HG02870 (cell line): ENCODE data around the gene MAP3K14.
"Not testable (repeated sequence)": the region's sequence is repeated elsewhere in the genome, so short reads cannot be mapped to it uniquely, and the experiment has no call there.

Experiments used
- ATAC-seq: cut with Tn5 transposase; IDR thresholded peaks from one replicate; pipeline ENCODE4 v1.9.1; 2021; ENCODE audit warnings: mild to moderate bottlenecking, moderate library complexity; ENCODE audit not compliant: unreplicated experiment

MAP3K14 gene

DNA sequence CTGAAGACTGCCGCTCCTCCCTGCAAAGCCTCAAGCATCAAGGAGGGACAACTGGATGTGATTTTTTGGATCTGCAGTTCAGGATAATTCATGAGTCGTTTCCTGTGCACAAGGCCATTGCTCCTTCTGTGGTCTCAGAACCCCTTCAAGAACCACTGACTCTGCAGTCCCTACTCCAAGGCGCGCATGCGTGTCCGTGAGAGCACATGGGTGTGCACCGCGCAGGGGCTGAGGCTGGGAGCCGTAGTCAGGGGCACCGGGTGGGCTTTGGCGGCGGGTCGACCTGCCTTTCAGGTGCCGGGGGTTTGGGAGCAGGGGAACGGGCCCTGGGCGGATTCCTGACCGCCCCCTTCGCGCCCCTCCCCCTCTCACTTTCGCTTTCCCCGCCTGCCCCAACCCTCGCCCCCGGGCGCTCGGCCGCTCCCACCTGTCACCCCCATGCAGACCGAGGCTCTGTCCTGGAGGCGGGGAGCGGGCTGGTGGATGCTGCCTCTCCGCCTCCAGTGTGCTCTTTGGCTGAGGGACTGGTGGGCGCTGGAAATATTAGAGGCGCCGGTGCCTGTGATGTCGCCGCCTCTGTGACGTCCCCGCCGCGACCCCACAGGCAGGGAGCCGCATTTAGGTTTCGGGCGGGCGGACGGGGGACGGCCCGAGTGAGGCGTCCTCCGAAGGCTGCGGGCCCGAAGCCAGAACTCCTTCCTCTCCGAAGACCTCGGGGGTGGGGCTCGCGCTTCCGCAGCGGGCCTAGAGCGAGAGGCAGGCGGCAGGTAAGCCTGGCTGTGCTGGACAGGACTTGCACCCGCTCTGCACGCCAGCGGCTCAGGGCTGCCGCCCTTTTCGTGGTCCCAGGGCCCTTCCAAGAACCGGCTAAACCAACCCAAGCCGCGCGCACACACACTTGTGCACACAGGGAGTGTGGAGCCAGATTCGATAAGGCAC, 55.0 kb downstream of the MAP3K14 start, which contains the start of gene SPATA32:
Gene SPATA32 (minus strand): TSS at position 518 of the 939 bp plus-strand sequence. CDS start 78 bp downstream, at position 440.
- ATAC-seq = no peak

DNA sequence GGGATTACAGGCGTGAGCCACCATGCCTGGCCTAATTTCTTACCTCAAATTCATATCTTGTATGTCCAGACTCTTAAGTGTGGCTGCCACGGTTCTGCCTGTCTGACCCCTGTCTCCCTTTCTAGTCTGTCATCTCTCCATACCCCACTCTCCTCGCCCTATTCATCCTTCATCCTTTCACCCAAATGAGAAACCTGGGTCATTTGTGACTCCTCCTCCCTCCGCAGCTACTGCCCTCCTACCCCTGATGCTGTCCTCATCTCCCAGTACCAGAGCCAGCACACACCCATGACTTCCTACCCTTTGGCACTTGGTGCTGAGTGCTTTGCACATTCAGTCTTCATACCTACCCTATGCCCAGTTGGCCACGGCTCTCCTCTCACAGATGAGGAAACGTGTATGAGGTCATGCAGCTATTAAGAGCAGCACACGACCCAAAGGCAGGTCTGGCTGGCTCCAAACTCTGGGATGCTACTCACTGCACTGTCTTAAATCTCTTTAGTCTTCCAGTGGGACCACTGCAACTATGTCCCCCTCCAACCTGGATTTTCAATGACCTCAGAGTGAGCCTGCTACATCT, 56.5 kb downstream of the MAP3K14 start:
- no peak for ATAC-seq

- ATAC-seq = no peak
These were observed 57.8 kb downstream of the MAP3K14 start for GRCh38 chr17:45258981-45259380.

GRCh38 chr17:45257115-45257514, 59.7 kb downstream of the MAP3K14 start:
- ATAC-seq = no peak

DNA sequence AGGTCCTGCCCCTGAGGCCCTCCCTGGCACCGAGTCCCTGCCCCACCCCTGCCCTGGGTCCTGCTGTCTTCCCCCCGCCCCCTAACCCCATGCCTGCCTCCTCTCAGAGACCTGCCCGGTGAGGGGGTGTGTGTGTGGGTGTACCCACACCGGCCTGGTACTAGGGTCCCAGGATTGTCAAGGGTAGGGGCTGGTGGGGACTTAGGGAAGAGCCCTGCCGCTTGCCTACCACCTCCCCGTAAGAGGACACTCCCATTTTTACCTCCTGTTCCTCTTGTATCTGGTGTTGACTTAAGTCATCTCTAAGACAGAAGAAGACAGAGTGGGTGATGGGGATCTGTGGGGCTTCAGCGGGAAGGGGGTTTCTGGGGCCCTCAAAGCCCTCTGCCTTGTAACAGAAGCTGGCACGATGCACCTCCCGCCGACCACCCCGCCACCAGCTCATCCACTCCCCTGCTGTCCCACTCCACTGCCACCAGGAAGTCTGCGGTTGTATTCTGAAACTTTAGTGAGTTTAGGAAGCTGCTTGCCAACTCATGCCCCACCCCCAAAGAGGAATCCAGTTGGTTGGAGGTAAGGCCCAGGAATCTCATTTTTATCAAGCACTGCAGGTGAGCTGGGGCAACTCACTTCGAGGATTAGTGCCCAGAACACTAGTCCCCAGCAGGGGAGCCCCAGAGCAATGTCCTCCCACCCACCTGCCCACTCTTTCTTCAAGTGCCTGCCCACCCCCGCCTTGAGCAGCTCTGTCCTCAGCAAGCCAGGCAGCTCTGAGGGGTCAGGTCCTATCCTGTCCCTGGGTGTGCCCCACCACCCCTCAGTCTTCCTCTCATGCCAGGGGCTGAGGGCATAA, 60.5 kb downstream of the MAP3K14 start:
- ATAC-seq = no peak

DNA sequence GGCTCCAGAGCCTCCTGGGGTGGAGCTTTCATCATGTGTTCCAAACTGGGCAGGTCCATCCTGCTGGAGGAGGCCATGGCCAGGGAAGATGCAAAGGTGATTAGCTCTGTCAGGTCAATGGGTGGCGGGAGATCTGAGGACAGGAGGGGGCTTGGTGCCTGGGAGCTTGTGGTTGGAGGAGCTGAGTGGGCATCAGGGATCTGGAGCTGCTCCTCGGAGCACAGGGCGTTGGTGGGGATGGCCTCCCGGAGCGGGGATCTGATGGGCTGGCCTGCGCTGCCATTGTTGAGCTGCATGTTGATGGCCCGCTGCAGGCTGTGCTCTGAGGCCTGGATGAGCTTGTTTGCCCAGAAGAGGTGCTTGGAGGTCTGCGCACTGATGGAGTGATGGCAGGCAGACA, 61.5 kb downstream of the MAP3K14 start:
- ATAC-seq = no peak

GRCh38 chr17:45253879-45254278, 62.9 kb downstream of the MAP3K14 start:
- ATAC-seq = no peak

GRCh38 chr17:45253237-45253636, 63.6 kb downstream of the MAP3K14 start:
- not testable (repeated sequence) for ATAC-seq

DNA sequence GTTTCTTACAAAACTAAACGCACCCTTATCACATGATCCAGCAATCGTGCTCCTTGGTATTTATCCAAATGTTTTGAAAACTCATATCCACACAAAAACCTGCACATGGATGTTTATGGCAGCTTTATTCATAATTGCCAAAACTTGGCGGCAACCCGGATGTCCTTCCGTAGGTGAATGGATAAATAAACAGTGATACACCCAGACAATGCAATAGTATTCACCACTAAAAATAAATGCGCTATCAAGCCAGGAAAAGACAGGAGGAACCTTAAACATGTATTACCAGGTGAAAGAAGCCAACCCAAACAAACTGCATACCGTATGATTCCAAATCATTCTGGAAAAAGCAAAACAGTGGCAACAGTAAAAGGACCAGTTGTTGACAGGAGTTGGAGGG, 64.9 kb downstream of the MAP3K14 start:
- ATAC-seq = no peak

GRCh38 chr17:45248132-45248957, 68.5 kb downstream of the MAP3K14 start:
- ATAC-seq = peak; percentile 43

DNA sequence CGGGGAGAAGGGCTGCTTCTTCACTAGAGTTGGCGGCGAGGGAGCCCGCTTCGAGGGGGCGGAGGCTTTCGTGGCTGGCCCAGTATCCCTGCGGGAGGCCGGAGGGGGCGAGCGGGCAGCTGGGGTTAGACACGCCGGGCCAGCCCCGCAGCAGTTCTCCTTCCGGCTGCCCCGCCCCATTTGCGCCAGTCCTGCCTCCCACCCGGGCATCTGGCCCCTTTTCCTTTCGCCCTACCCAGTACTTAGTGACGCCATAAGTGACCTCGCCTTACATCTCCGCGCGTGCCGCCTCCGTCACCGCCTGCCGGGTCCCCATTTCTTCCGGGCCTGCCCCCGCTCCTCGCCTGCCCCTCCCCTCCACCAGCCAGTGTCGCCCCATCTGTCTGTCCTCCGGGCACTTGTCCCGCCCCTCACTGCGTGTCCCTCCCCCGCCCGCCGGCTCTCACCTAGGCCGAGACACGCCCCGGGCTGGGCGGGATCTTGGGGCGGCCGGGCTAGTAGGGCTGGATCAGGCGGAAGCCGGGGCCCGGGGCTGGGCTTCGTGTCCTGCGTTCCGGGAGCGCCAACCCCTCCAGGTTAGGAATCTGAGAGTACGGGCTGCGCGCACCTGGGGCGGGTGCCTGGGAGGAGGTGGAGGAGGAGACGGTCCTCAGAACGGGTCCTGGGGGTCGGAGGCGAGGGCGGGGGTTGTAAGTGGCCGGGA, 69.2 kb downstream of the MAP3K14 start:
- ATAC-seq = peak; percentile 82

GRCh38 chr17:45246861-45247428, 69.9 kb downstream of the MAP3K14 start:
- ATAC-seq = no peak

DNA sequence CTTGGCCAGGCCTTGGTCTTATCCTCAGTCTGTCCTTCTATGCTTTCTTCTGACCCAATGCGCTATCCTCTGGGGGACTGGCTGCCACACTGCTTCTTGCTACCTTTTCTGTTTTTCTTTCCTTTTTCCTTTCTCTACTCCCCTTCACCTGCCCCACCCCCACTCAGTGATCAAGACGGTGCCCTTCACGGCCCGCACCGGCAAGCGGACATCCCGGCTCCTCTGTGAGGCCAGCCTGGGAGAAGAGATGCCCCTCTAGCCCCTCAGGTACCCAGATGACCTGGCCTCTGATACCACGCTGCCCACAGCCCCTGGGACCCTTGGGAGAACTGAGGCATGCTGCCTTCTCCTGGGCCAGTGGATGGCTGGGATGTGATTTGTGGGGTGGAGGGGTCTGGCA, 70.5 kb downstream of the MAP3K14 start:
- ATAC-seq = no peak

- ATAC-seq = no peak
These were observed 71.8 kb downstream of the MAP3K14 start for GRCh38 chr17:45244725-45245656.

GRCh38 chr17:45243750-45244149, 73.1 kb downstream of the MAP3K14 start:
- no peak for ATAC-seq

GRCh38 chr17:45242029-45242414, 74.8 kb downstream of the MAP3K14 start:
- no peak for ATAC-seq

- no peak for ATAC-seq
These were observed 75.3 kb downstream of the MAP3K14 start for GRCh38 chr17:45241328-45242028.

GRCh38 chr17:45240905-45241327, 75.9 kb downstream of the MAP3K14 start:
- ATAC-seq = no peak
